Upper lobe of right lung (tissue), 1 donor: ENCODE results near the gene DKK3. TPM values are rescaled to one million over a fixed set of nuclear protein-coding genes. Genes with fewer than 3 reads are reported as not detected.

Source experiments
- ATAC-seq: fragments of 200-7000 bp; cut with Tn5 transposase; one replicate; pipeline ENCODE4 v1.9.1; 2020; ENCODE audit warnings: mild to moderate bottlenecking, moderate library complexity
- DNase-seq: peaks from one replicate; pipeline ENCODE4 v3.0.0-alpha.2; 2020
- H3K27ac ChIP-seq: fragments of 200-600 bp; one replicate; pipeline ENCODE4 v1.8.0; 2022
- H3K27me3 ChIP-seq: fragments of 200-600 bp; one replicate; pipeline ENCODE4 v1.8.0; 2022; ENCODE audit warnings: mild to moderate bottlenecking
- H3K36me3 ChIP-seq: fragments of 200-600 bp; one replicate; pipeline ENCODE4 v1.8.0; 2022
- H3K4me1 ChIP-seq: fragments of 200-600 bp; one replicate; pipeline ENCODE4 v1.8.0; 2022
- H3K4me3 ChIP-seq: fragments of 200-600 bp; one replicate; pipeline ENCODE4 v1.8.0; 2022; ENCODE audit warnings: mild to moderate bottlenecking
- H3K9me3 ChIP-seq: fragments of 200-600 bp; one replicate; pipeline ENCODE4 v1.8.0; 2022
- intact Hi-C: fragments of 100-400 bp; cut with DNase I; formaldehyde crosslinking; loops from one replicate; pipeline ENCODE4 v1.11.0; 2022
- total RNA-seq: library from RNA; stranded (reverse); fragmentation: NEBNext Ultra II Directional; extraction: Animal tissue kit (Norgen Biotek cat#: 25700); gene quantifications from one replicate; pipeline ENCODE4 v1.2.1, GENCODE V29; 2021
- TF ChIP-seq, protein P1 (sequence below): fragments of 200-600 bp; IDR thresholded peaks from one replicate; pipeline ENCODE4 v1.8.0; 2022; ENCODE audit warnings: antibody characterized with exemption
- donor health status: DM: no; HTN: yes; CAD: no; lungs with severe emphysema.

The DKK3 gene
- total RNA-seq, 1 donor from 2014 or later: 217 TPM

DNA sequence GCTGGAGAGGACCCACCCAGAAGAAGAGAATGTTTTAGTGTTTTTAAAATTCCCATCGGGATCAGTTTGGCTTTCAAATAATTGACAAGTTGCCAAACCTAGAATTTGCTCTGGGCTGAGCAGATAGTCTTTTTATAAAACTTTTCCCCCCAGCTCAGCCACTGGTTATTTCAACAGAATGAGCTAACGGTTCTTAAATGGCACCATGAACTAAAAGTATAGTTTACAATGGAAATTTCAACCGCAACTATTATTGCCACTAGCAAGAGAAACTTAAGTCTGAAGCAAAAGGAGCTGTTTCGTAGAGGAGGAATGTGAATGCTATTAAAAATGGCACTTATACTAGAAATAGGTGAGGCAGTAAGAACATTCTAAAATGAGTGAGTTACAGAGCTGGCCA, 3.4 kb downstream of the DKK3 start:
- TF ChIP-seq, protein P1, sequence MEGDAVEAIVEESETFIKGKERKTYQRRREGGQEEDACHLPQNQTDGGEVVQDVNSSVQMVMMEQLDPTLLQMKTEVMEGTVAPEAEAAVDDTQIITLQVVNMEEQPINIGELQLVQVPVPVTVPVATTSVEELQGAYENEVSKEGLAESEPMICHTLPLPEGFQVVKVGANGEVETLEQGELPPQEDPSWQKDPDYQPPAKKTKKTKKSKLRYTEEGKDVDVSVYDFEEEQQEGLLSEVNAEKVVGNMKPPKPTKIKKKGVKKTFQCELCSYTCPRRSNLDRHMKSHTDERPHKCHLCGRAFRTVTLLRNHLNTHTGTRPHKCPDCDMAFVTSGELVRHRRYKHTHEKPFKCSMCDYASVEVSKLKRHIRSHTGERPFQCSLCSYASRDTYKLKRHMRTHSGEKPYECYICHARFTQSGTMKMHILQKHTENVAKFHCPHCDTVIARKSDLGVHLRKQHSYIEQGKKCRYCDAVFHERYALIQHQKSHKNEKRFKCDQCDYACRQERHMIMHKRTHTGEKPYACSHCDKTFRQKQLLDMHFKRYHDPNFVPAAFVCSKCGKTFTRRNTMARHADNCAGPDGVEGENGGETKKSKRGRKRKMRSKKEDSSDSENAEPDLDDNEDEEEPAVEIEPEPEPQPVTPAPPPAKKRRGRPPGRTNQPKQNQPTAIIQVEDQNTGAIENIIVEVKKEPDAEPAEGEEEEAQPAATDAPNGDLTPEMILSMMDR: no peak
- Histone ChIP-seq H3K4me1 (no peaks in the 10 kb centered on the region), H3K36me3 (peaks cover 4% of the 10 kb centered on the region), H3K27ac (no peak overlapping the region), H3K9me3 (no peaks in the 10 kb centered on the region), H3K27me3 (peaks cover 15% of the 10 kb centered on the region), H3K4me3 (no peak overlapping the region)
- DNase-seq (no peak), ATAC-seq (no peak)
- intact Hi-C loops: no loop called here

DNA sequence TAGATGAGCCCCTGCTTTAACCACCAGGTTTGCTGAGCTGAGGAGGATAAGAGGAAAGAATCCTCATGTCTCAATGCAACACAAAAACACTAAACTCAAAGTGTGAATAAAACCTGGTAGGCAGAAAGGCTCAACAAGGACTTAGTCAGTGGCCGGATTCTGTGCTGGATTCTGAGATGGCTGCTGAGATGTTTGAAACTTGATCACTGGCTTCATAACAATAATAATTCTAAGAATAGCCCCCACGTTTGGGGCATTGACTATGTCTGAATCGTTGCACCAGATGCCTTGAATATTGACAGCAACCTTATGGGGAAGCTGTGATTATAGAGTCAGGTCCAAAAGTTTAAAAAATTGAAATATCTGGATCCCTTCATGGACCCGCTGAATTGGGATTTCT, 4.6 kb downstream of the DKK3 start:
- DNase-seq: no peak
- no peaks in the 10 kb centered on the region for H3K4me1 ChIP-seq
- intact Hi-C loops: no loop called here

DNA sequence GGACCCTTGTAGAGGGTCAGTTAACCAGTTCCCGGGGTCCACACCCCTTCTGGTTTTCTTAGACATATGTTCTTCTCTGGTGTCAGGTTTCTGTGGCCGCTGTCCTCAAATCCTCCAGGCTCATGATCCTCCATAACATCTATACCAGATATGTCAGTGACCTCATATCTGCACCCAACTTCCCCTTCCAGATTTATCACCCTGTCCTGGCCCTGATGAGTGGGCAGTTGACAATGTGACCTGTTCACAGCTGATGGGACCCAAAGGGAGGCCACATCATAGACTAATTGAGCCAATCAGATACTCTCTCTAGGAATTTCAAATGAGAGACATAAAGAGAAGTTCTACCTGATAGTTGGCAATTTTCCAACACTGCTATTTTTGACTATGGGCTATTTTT, 5.1 kb downstream of the DKK3 start:
- intact Hi-C loops: no loop called here
- no peaks in the 10 kb centered on the region for H3K4me1 ChIP-seq
- H3K9me3 ChIP-seq: no peaks in the 10 kb centered on the region
- no peak for DNase-seq
- no peak overlapping the region for H3K27ac ChIP-seq
- no peak overlapping the region for H3K4me3 ChIP-seq
- TF ChIP-seq, protein P1: no peak
- ATAC-seq: no peak
- peaks cover 8% of the 10 kb centered on the region for H3K36me3 ChIP-seq
- H3K27me3 ChIP-seq: peaks cover 14% of the 10 kb centered on the region

More for the DNA sequence above, 4.6 kb downstream of the DKK3 start:
- H3K27me3 ChIP-seq: peaks cover 15% of the 10 kb centered on the region
- no peak overlapping the region for H3K4me3 ChIP-seq
- TF ChIP-seq, protein P1: no peak
- H3K27ac ChIP-seq: no peak overlapping the region
- ATAC-seq: no peak
- H3K9me3 ChIP-seq: no peaks in the 10 kb centered on the region
- H3K36me3 ChIP-seq: peaks cover 8% of the 10 kb centered on the region

DNA sequence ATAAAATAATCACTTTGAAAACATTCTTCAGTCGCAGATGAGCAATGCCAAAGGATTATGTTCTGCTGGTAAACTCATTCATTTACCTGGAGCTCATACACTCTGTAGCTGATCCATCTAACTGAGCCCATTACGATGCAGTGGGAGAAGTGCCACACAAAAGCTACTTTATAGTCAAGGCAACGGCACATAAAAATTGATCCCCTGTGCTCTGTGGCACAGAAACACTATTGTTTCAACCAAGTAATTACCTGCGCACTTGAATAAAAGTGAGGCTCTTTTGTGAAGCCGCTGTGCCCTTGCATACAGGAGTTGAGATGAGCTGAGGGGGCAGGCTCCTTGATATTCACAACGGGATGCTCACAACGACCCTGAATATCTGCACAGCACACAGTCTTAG, 7.2 kb downstream of the DKK3 start:
- Histone ChIP-seq H3K4me1 (no peaks in the 10 kb centered on the region), H3K36me3 (peaks cover 10% of the 10 kb centered on the region), H3K9me3 (no peaks in the 10 kb centered on the region), H3K27me3 (no peaks in the 10 kb centered on the region), H3K27ac (no peak overlapping the region), H3K4me3 (no peak overlapping the region)
- ATAC-seq: no peak
- intact Hi-C loops: no loop called here
- DNase-seq: no peak
- TF ChIP-seq, protein P1: no peak

DNA sequence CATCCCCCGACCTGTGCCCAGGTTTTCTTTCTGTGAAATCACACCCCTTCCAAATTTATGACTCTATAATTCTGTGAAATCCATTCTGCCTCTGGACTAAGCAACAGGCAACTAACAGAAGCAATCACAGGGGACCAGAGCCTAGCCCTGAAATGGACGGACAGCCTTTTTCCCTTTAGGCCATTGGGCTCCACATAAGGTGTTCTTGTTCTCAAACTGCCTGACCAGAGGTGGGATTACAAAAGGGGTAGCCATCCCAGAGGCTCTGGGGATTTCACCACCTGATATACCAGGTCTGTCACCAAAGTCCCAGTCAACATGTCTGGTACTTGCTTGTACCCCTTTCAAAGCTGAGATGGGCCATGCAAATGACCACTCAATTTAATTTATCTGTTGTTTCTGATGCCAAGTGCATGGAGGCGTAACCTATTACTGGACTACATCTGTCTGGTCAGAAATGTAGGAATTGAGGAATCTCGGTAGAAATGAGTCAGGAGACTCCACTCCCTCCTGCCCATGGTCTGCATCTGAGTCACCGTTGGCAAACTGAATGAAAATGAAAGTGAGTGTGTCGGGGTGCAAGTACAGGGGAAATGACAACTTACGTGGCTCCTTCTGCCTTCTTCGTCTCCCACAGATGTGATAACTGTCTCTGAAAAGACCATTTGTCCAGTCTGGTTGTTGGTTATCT, 10.2 kb downstream of the DKK3 start:
- Histone ChIP-seq H3K4me3 (no peak overlapping the region), H3K36me3 (peaks cover 17% of the 10 kb centered on the region), H3K4me1 (no peaks in the 10 kb centered on the region), H3K27me3 (no peaks in the 10 kb centered on the region), H3K9me3 (no peaks in the 10 kb centered on the region), H3K27ac (no peak overlapping the region)
- TF ChIP-seq, protein P1: no peak
- intact Hi-C loops: no loop called here
- ATAC-seq (peak; percentile 26), DNase-seq (no peak)

DNA sequence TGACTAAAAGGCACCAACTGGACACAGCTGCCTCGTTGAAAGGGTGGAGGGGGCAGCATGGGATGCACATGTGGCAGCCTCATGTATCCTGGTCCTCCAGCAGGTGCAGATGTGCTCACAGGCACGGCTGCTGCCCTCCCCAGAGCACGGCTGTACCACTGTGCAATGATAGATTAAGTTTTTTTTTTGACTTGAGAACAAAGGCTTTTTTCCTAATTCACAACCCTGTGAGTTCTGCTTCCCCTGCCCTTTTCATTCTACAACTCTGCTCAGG, 11.4 kb downstream of the DKK3 start:
- TF ChIP-seq, protein P1: no peak
- H3K27me3 ChIP-seq: no peaks in the 10 kb centered on the region
- no peak for DNase-seq
- no peak overlapping the region for H3K27ac ChIP-seq
- peaks cover 17% of the 10 kb centered on the region for H3K36me3 ChIP-seq
- no peaks in the 10 kb centered on the region for H3K9me3 ChIP-seq
- H3K4me3 ChIP-seq: no peak overlapping the region
- no peaks in the 10 kb centered on the region for H3K4me1 ChIP-seq
- intact Hi-C loops: no loop called here
- ATAC-seq: no peak
